CMK (cell line): Measurements from ENCODE around the gene ZNF165.
"Not testable (repeated sequence)": the region's sequence is repeated elsewhere in the genome, so short reads cannot be mapped to it uniquely, and the experiment has no call there.

Source experiments
- DNase-seq: peaks from one replicate; pipeline ENCODE4 v3.0.0-alpha.2; 2010; ENCODE audit warnings: low read depth

Gene ZNF165

GRCh38 chr6:28122283-28122682 is 41.9 kb downstream of the ZNF165 start:
- DNase-seq = not testable (repeated sequence)

DNA sequence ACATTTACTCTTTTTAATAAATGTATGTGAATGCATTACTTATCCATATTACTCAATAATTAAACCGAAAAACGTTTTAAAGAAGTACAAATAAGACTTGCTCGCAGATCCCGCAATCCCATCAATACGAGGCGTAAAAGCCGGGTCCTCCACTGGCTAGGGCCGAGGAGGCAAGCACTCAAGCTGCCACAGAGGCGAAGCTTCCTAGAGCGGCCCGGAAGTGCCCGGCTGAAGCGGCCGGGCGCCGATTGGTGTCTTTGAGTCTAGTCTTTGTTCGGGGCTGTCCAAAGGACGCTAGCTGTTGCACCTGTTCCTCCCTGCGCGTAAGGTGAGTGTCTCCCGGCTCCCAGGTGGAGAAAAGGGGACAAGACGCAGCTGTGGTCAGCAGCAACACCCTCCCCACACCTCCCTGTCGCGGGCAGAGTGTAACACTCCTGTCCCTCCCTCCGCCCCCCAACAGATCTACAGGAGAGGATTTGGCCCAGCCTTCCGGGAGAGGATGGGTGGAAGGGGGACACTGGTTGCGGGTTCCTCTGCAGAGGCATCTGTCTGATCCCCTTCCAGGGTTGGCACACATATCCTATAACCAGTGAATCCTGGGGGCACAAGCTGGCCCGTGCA is 44.1 kb downstream of the ZNF165 start, which contains the start of gene ZSCAN16:
Gene ZSCAN16 (plus strand): TSS at position 260 of the 621 bp plus-strand sequence. CDS start 835 bp downstream, outside the sequence.
- DNase-seq = no peak

DNA sequence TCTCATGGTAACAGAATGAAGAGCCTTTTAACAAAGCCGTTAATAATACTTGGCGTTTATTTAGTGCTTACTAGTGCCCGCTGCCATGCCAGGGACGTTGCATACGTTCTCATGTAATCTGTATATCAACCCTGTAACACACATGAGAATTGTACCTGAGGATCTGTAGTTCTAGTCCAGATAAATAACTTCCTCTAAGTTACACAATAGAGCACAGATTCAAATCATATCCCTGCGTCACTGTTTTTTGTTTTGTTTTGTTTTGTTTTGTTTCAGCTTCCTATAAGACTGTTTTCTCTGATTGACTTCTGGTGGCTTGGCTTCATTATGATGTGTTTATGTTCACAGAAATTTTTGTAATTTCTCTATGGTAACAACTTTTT is 44.6 kb downstream of the ZNF165 start:
- DNase-seq = no peak

- no peak for DNase-seq
These were observed 45.0 kb downstream of the ZNF165 start for GRCh38 chr6:28125401-28125800.

DNA sequence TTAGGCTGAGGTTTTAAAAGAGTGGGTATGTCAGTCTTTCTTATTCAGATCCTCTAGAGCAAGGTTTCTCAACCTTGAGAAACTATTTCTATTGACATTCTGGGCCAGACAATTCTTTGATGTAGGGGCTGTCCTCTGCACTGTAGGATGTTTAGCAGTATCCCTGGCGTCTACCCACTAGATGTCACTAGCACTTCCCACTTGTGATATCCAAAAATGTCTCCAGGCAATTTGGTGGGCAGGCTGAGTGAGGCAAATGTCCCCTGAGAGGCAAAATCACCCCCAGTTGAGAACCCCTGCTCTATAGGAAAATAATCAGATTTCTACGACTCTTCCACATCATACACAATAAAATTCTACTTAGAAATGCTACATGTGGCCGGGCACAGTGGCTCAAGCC is 53.6 kb downstream of the ZNF165 start:
- DNase-seq = no peak

GRCh38 chr6:28134716-28135115 is 54.3 kb downstream of the ZNF165 start:
- DNase-seq = no peak

DNA sequence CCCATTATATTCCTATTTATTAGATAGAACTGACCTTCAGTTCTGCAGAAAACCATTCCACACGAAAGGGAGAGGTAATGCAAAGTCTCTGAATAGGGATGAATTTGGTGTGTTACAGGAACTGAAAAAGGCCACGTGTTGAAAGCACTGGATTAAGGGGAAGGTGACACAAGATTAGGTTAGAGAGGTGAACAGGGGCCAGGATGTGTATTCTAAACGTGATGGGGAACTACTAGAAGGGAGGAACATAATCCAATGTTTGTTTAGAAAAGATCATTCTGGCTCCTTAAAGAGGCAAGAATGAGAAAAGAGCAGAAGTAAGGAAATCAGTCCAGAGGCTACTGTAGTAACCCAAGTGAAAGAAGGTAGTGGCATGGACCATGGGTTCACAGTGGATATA is 55.0 kb downstream of the ZNF165 start:
- DNase-seq = no peak

DNA sequence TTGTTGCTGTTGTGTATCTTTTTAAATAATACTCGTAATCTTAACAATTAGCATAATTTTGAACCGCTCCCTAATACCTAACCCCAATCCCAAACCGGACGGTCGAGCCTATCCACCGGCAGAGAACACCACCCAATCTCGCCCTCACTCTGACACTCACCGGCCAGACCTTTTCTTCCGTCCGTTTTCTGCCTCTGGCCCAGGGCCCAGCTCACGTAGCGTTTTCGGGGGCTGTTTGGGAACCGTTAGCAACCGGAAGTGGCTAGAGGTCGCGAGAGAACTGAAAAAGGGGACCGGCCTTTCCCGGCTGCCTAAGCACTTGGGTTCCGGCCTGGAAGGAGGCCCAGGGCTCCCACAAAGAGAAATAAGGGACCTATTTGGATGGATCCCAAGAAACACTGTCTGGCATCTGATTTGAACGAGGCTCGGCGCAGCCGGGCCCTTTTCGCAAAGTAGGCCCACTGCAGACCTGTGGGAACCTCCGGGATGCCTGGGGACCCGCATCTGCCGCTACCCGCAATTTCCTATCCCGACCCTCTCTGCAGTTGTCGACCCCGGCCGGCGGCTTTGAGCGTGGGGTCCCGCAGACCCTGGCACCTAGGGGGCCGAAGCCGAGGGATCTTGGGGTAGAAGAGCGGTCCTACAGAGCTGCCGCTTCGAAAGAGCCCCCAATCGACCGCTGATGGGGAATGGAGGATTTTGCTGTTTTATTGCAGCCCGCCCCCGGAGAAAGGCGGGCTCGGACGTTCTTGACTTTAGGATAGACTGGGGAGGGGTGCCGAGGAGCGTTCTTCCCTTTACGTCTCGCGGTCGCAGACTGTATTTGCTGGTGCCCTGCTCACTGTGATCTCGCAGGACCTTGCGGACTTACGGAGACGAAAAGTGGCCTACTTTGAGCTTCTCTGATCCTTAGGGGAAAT is 56.5 kb downstream of the ZNF165 start:
- DNase-seq = peak; percentile 77

DNA sequence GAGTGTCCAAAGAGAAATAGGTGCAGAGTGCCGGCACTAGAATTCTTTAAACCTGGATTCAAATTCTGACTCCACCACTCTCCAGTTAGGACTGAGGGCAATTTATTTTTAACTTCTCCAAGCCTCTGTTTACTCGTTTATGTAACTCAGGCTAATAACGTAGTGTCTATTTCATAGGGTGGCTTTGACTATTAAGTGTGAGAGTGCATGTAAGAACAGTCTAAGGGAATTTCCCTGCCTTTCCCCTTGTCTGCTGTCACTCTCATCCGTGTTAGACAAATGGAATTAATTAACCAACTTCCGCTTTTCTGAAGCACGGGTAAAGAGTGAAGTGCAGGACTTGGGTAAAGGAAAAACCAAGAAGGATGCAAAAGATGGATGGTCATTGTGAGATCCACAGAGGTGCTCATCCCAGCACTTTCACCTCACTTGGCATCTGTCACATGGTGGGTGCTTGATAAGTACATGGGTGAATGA is 57.2 kb downstream of the ZNF165 start:
- no peak for DNase-seq
